GM20000 (cell line): ENCODE data around the gene DNHD1.

Source experiments
- DNase-seq: peaks from one replicate; pipeline ENCODE4 v3.0.0; 2012; ENCODE audit warnings: low spot score
- CTCF ChIP-seq: IDR thresholded peaks from 2 replicates; pipeline ENCODE4 v1.5.1; 2012; ENCODE audit warnings: mild to moderate bottlenecking, control low read depth; ENCODE audit errors: extremely low read depth, missing control alignments

Gene DNHD1

GRCh38 chr11:6578134-6578533, 81.1 kb downstream of the DNHD1 start:
- TF ChIP-seq CTCF = no peak
- DNase-seq = no peak

- TF ChIP-seq CTCF = no peak
- no peak for DNase-seq
Measured at GRCh38 chr11:6579681-6580080, 82.6 kb downstream of the DNHD1 start.

- DNase-seq = no peak
- TF ChIP-seq CTCF = no peak
Measured at GRCh38 chr11:6583584-6583983, 86.5 kb downstream of the DNHD1 start.

GRCh38 chr11:6584528-6584927, 87.4 kb downstream of the DNHD1 start:
- DNase-seq = no peak
- no peak for TF ChIP-seq CTCF

GRCh38 chr11:6586434-6587359, 89.6 kb downstream of the DNHD1 start:
- TF ChIP-seq CTCF = no peak
- no peak for DNase-seq

GRCh38 chr11:6587360-6587953, 90.4 kb downstream of the DNHD1 start:
- TF ChIP-seq CTCF = no peak
- no peak for DNase-seq

- TF ChIP-seq CTCF = no peak
- no peak for DNase-seq
Measured at GRCh38 chr11:6588018-6588417, 90.9 kb downstream of the DNHD1 start.
